Activated naive CD4-positive, alpha-beta T cell treated with Interleukin-2 at 50 U/mL for 16 hours (primary cell): Measurements from ENCODE around the gene EIF4G3.
"Not testable (repeated sequence)": the region's sequence is repeated elsewhere in the genome, so short reads cannot be mapped to it uniquely, and the experiment has no call there.

Source experiments
- DNase-seq: peaks from one replicate; pipeline ENCODE4 v3.0.0-alpha.2; 2020

EIF4G3 gene

DNA sequence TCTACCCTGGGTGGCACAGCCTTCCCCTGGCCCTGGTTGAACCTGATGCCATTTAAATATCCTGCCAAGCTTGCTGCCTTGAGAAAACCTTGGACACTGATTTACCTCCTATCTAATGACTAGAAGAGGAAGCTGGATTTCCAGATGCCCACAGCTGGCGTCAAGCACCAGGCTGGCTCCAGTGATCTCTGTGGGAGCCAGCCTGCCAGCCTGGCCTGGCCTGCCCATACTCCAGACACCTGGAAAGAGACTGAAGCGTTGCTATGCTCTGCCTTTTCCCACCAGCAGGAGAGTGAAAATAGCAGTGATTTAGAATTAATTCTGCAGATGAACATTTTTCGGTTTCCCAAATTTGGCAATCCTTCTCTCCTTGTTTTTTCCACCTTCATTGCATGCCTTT is 11.5 kb upstream of the EIF4G3 start:
- DNase-seq = no peak

- DNase-seq = no peak
Measured at GRCh38 chr1:21185221-21185731, 8.6 kb upstream of the EIF4G3 start.

GRCh38 chr1:21184276-21184675 is 7.6 kb upstream of the EIF4G3 start:
- no peak for DNase-seq

GRCh38 chr1:21182181-21182731 is 5.6 kb upstream of the EIF4G3 start:
- no peak for DNase-seq

DNA sequence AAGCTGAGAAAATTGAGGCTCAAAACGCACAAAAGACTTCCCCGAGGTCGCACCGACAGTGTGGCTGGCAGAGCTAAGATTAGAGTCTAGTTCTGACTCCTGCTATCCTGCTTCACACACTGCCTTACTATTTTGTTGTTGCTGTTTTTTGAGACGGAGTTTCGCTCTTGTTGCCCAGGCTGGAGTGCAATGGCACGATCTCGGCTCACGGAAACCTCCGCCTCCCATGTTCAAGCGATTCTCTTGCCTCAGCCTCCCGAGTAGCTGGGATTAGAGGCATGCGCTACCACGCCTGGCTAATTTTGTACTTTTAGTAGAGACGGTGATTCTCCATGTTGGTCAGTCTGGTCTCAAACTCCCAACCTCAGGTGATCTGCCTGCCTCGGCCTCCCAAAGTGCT is 1.6 kb upstream of the EIF4G3 start:
- not testable (repeated sequence) for DNase-seq

GRCh38 chr1:21175670-21176581 is 771 bp downstream of the EIF4G3 start:
- peak; percentile 51 for DNase-seq

- peak; percentile 30 for DNase-seq
Measured at GRCh38 chr1:21175324-21175669, 1.4 kb downstream of the EIF4G3 start.

GRCh38 chr1:21174654-21175323 is 1.9 kb downstream of the EIF4G3 start:
- no peak for DNase-seq

GRCh38 chr1:21174230-21174629 is 2.5 kb downstream of the EIF4G3 start:
- DNase-seq = no peak

DNA sequence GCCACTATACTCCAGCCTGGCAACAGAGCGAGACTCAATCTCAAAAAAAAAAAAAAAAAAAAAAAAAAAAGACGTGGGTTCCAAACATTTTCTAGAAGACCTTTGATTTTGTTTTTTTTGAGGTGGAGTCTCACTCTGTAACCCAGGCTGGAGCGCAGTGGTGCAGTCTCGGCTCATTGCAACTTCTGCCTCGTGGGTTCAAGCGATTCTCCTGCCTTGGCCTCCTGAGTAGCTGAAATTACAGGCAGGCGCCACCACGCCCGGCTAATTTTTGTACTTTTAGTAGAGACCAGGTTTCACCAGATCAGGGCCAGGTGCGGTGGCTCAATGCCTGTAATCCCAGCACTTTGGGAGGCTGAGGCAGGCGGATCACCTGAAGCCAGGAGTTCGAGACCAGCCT is 3.6 kb downstream of the EIF4G3 start:
- not testable (repeated sequence) for DNase-seq

GRCh38 chr1:21170837-21171236 is 5.9 kb downstream of the EIF4G3 start:
- DNase-seq = not testable (repeated sequence)

- no peak for DNase-seq
Measured at GRCh38 chr1:21168444-21168843, 8.3 kb downstream of the EIF4G3 start.

DNA sequence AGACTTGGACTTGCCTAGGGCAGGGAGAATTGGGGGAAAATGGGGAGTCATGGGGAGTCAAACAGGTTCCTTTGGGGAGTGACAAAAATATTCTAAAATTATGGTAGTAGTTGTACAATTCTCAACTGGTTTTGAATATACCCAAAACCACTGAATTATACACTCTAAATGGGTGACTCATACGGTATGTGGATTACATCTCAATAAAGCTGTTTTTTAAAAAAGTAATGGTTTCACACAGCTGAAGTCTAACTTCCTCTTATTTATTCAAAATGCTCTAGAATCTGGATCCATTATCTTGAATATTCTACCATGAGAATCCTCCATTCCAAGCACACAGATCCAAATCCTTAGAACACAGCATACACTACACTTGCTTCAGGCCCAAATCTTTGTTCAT is 11.1 kb downstream of the EIF4G3 start:
- DNase-seq = no peak

GRCh38 chr1:21165076-21165475 is 11.6 kb downstream of the EIF4G3 start:
- DNase-seq = no peak

- DNase-seq = no peak
Measured at GRCh38 chr1:21164266-21164665, 12.4 kb downstream of the EIF4G3 start.

GRCh38 chr1:21162740-21163464 is 13.8 kb downstream of the EIF4G3 start:
- no peak for DNase-seq

GRCh38 chr1:21161842-21162241 is 14.9 kb downstream of the EIF4G3 start:
- DNase-seq = no peak

DNA sequence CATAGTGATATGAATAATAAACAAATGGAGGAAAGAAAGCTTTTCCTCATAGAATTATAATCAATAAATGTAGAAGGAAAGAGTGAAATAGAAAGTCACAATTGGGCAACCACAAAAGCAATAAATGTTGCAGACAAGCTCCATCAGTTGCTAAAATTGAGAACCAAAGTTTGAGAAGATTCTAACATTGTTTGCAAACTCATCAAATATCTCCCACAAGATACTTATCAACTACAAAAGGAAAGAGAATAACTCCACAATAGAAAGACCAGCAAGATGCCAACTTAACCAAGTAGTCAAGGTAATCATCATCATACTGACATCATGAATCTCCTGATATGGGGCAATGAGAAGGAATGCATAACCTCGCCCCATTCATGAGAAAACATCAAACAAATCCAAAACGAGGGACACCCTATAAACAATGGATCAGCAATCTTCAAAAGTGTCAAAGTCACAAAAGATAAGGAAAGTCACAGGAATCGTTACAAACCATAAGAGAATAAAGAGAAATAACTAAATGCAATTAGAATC is 16.4 kb downstream of the EIF4G3 start:
- DNase-seq = no peak

GRCh38 chr1:21157868-21158267 is 18.8 kb downstream of the EIF4G3 start:
- no peak for DNase-seq

GRCh38 chr1:21157054-21157453 is 19.6 kb downstream of the EIF4G3 start:
- DNase-seq = no peak

- no peak for DNase-seq
Measured at GRCh38 chr1:21156019-21156418, 20.7 kb downstream of the EIF4G3 start.

GRCh38 chr1:21154717-21155116 is 22.0 kb downstream of the EIF4G3 start:
- DNase-seq = no peak

- DNase-seq = no peak
Measured at GRCh38 chr1:21153388-21153787, 23.3 kb downstream of the EIF4G3 start.
